Activated naive CD8-positive, alpha-beta T cell treated with anti-CD3 and anti-CD28 coated beads, Interleukin-2, amount 10 ng/mL, durations not matched to agents 7 days and 5 days (primary cell): ENCODE results near the gene SLC12A5. TPM values are rescaled to one million over a fixed set of nuclear protein-coding genes. Genes with fewer than 3 reads are reported as not detected.
A peak's percentile ranks its signal among the peaks of the same experiment; 100 is the strongest.

Source experiments
- ATAC-seq: fragments of 150-1000 bp; cut with Tn5 transposase; one replicate; pipeline ENCODE4 v1.10.0; 2021; ENCODE audit warnings: low read depth, moderate library complexity
- POLR2A ChIA-PET: fragments of 350-600 bp; sonication (Branson Sonifier 250); formaldehyde crosslinking; loops from one replicate; lab custom pipeline; 2021; ENCODE audit warnings: antibody characterized with exemption; lab: Charles Lee
- DNase-seq: peaks from one replicate; pipeline ENCODE4 v3.0.0; 2021
- H3K27ac Mint-ChIP-seq: one replicate; pipeline ENCODE4 v1.8.0; 2022; ENCODE audit warnings: mild to moderate bottlenecking, mixed read lengths
- H3K27me3 Mint-ChIP-seq: one replicate; pipeline ENCODE4 v1.8.0; 2022; ENCODE audit warnings: mild to moderate bottlenecking, moderate library complexity, mixed read lengths
- H3K36me3 Mint-ChIP-seq: one replicate; pipeline ENCODE4 v1.8.0; 2021; ENCODE audit warnings: mild to moderate bottlenecking, mixed read lengths
- H3K4me1 Mint-ChIP-seq: one replicate; pipeline ENCODE4 v1.8.0; 2021; ENCODE audit warnings: mixed read lengths
- H3K4me3 Mint-ChIP-seq: one replicate; pipeline ENCODE4 v1.8.0; 2022; ENCODE audit warnings: mild to moderate bottlenecking, moderate library complexity, mixed read lengths
- H3K9me3 Mint-ChIP-seq: one replicate; pipeline ENCODE4 v1.8.0; 2021; ENCODE audit warnings: mixed read lengths
- total RNA-seq, 2 experiments: library from RNA; stranded (reverse); gene quantifications; one replicate each; pipeline ENCODE4 v1.2.3, GENCODE V29; 2021

The SLC12A5 gene
- total RNA-seq, 2 experiments from 2014 or later: 1.6 to 1.9 TPM

GRCh38 chr20:46056027-46056833 lies 27.2 kb downstream of the SLC12A5 start:
- H3K4me1 Mint-ChIP-seq: peaks cover 13% of the 10 kb centered on the region
- no peaks in the 10 kb centered on the region for H3K9me3 Mint-ChIP-seq
- POLR2A ChIA-PET: no interaction called here
- DNase-seq (no peak), ATAC-seq (no peak)
- H3K36me3 Mint-ChIP-seq: peaks cover 14% of the 10 kb centered on the region
- no peak overlapping the region for H3K27ac Mint-ChIP-seq
- H3K27me3 Mint-ChIP-seq: peaks cover 23% of the 10 kb centered on the region
- H3K4me3 Mint-ChIP-seq: no peak overlapping the region

GRCh38 chr20:46056970-46057855 lies 28.2 kb downstream of the SLC12A5 start:
- Mint-ChIP-seq H3K27ac (no peak overlapping the region), H3K27me3 (peaks cover 23% of the 10 kb centered on the region), H3K4me1 (peaks cover 15% of the 10 kb centered on the region), H3K4me3 (no peak overlapping the region), H3K36me3 (peaks cover 23% of the 10 kb centered on the region), H3K9me3 (no peaks in the 10 kb centered on the region)
- POLR2A ChIA-PET: interaction anchor here (0.9 kb wide), 1 partner anchor 84 kb away, joined by 3 read pairs; no protein-coding TSS in a partner anchor
- ATAC-seq (no peak), DNase-seq (peak; percentile 58)

- DNase-seq (peak; percentile 37), ATAC-seq (no peak)
- Mint-ChIP-seq H3K36me3 (peaks cover 30% of the 10 kb centered on the region), H3K27me3 (peaks cover 23% of the 10 kb centered on the region), H3K9me3 (no peaks in the 10 kb centered on the region), H3K27ac (no peak overlapping the region), H3K4me3 (no peak overlapping the region), H3K4me1 (peaks cover 15% of the 10 kb centered on the region)
- POLR2A ChIA-PET: interaction anchor here (0.9 kb wide), 1 partner anchor 85 kb away, joined by 3 read pairs; no protein-coding TSS in a partner anchor
These were observed 29.0 kb downstream of the SLC12A5 start for GRCh38 chr20:46057856-46058598.

- Mint-ChIP-seq H3K4me1 (peaks cover 20% of the 10 kb centered on the region), H3K36me3 (peaks cover 35% of the 10 kb centered on the region), H3K27me3 (peaks cover 23% of the 10 kb centered on the region), H3K27ac (no peak overlapping the region), H3K9me3 (no peaks in the 10 kb centered on the region), H3K4me3 (no peak overlapping the region)
- POLR2A ChIA-PET: interaction anchor here (0.5 kb wide), 1 partner anchor 1432 kb away, joined by 4 read pairs; no protein-coding TSS in a partner anchor
- DNase-seq (no peak), ATAC-seq (no peak)
These were observed 29.7 kb downstream of the SLC12A5 start for GRCh38 chr20:46058599-46059281.

- DNase-seq (no peak), ATAC-seq (peak; percentile 52)
- H3K27me3 Mint-ChIP-seq: peaks cover 21% of the 10 kb centered on the region
- peaks cover 30% of the 10 kb centered on the region for H3K4me1 Mint-ChIP-seq
- peak overlapping the region; percentile 37 for H3K27ac Mint-ChIP-seq
- POLR2A ChIA-PET: no interaction called here
- peaks cover 50% of the 10 kb centered on the region for H3K36me3 Mint-ChIP-seq
- H3K9me3 Mint-ChIP-seq: no peaks in the 10 kb centered on the region
- H3K4me3 Mint-ChIP-seq: peak overlapping the region; percentile 36
These were observed 31.4 kb downstream of the SLC12A5 start for GRCh38 chr20:46060301-46060881.

- H3K36me3 Mint-ChIP-seq: peaks cover 54% of the 10 kb centered on the region
- no peak for DNase-seq
- no peaks in the 10 kb centered on the region for H3K9me3 Mint-ChIP-seq
- POLR2A ChIA-PET: no interaction called here
- ATAC-seq: no peak
- H3K4me3 Mint-ChIP-seq: peak overlapping the region; percentile 21
- H3K27me3 Mint-ChIP-seq: peaks cover 18% of the 10 kb centered on the region
- H3K4me1 Mint-ChIP-seq: peaks cover 30% of the 10 kb centered on the region
- H3K27ac Mint-ChIP-seq: peak overlapping the region; percentile 30
These were observed 32.0 kb downstream of the SLC12A5 start for GRCh38 chr20:46060975-46061374.

- Mint-ChIP-seq H3K27ac (no peak overlapping the region), H3K36me3 (peaks cover 57% of the 10 kb centered on the region), H3K4me1 (peaks cover 30% of the 10 kb centered on the region), H3K9me3 (no peaks in the 10 kb centered on the region), H3K27me3 (peaks cover 10% of the 10 kb centered on the region), H3K4me3 (no peak overlapping the region)
- DNase-seq: no peak
- POLR2A ChIA-PET: no interaction called here
- ATAC-seq: no peak
These were observed 33.1 kb downstream of the SLC12A5 start for GRCh38 chr20:46062151-46062550.

GRCh38 chr20:46062621-46063020 lies 33.6 kb downstream of the SLC12A5 start:
- Mint-ChIP-seq H3K4me3 (no peak overlapping the region), H3K9me3 (no peaks in the 10 kb centered on the region), H3K36me3 (peaks cover 57% of the 10 kb centered on the region), H3K27me3 (peaks cover 8% of the 10 kb centered on the region), H3K27ac (no peak overlapping the region), H3K4me1 (peaks cover 30% of the 10 kb centered on the region)
- ATAC-seq: no peak
- POLR2A ChIA-PET: no interaction called here
- DNase-seq: no peak

- ATAC-seq: no peak
- no peak for DNase-seq
- H3K36me3 Mint-ChIP-seq: peaks cover 57% of the 10 kb centered on the region
- peaks cover 6% of the 10 kb centered on the region for H3K27me3 Mint-ChIP-seq
- H3K4me1 Mint-ChIP-seq: peaks cover 30% of the 10 kb centered on the region
- H3K9me3 Mint-ChIP-seq: no peaks in the 10 kb centered on the region
- POLR2A ChIA-PET: no interaction called here
- no peak overlapping the region for H3K4me3 Mint-ChIP-seq
- H3K27ac Mint-ChIP-seq: no peak overlapping the region
These were observed 34.1 kb downstream of the SLC12A5 start for GRCh38 chr20:46063151-46063550.

- no peak for DNase-seq
- H3K36me3 Mint-ChIP-seq: peaks cover 57% of the 10 kb centered on the region
- H3K4me3 Mint-ChIP-seq: no peak overlapping the region
- peaks cover 27% of the 10 kb centered on the region for H3K4me1 Mint-ChIP-seq
- POLR2A ChIA-PET: no interaction called here
- no peak for ATAC-seq
- peaks cover 3% of the 10 kb centered on the region for H3K27me3 Mint-ChIP-seq
- no peaks in the 10 kb centered on the region for H3K9me3 Mint-ChIP-seq
- no peak overlapping the region for H3K27ac Mint-ChIP-seq
These were observed 34.6 kb downstream of the SLC12A5 start for GRCh38 chr20:46063652-46064054.

- Mint-ChIP-seq H3K4me1 (peaks cover 26% of the 10 kb centered on the region), H3K27ac (no peak overlapping the region), H3K9me3 (no peaks in the 10 kb centered on the region), H3K36me3 (peaks cover 56% of the 10 kb centered on the region), H3K27me3 (peaks cover 1% of the 10 kb centered on the region), H3K4me3 (no peak overlapping the region)
- no peak for DNase-seq
- no peak for ATAC-seq
- POLR2A ChIA-PET: no interaction called here
These were observed 36.0 kb downstream of the SLC12A5 start for GRCh38 chr20:46065006-46065405.

- Mint-ChIP-seq H3K27me3 (no peaks in the 10 kb centered on the region), H3K4me1 (peaks cover 20% of the 10 kb centered on the region), H3K4me3 (no peak overlapping the region), H3K36me3 (peaks cover 49% of the 10 kb centered on the region), H3K27ac (no peak overlapping the region), H3K9me3 (no peaks in the 10 kb centered on the region)
- ATAC-seq (no peak), DNase-seq (no peak)
- POLR2A ChIA-PET: no interaction called here
These were observed 36.7 kb downstream of the SLC12A5 start for GRCh38 chr20:46065691-46066090.
